Measurements from ENCODE around the gene NOL7. TPM values are rescaled to one million over a fixed set of nuclear protein-coding genes. Genes with fewer than 3 reads are reported as not detected.

NOL7 gene
- total and polyA plus RNA-seq, 2 of the 13 experiments (the other 11 are each of a cell fraction or from before 2014, with no cell fraction given) = 37.8 to 186 TPM

GRCh38 chr6:13574571-13575376 lies 40.4 kb upstream of the NOL7 start, which contains the start of gene SIRT5 (continued):
- TF ChIP-seq NFE2L2 (IDR thresholded peaks at IDR 0.05; ENCODE audit: low read length) (no peak), RFX1 (IDR thresholded peaks at IDR 0.05) (no peak), MYPOP (CRISPR knock-in tag; IDR thresholded peaks at IDR 0.05) (peak; percentile 56; the same call in 1 of the 2 replicates), ESRRA (CRISPR knock-in tag; IDR thresholded peaks at IDR 0.05; ENCODE audit: low read depth) (peak; percentile 84; the same call in 1 of the 2 replicates), ZNF280B (CRISPR knock-in tag; IDR thresholded peaks at IDR 0.05; ENCODE audit: borderline replicate concordance) (peak; percentile 73; the same call in 1 of the 2 replicates), ZBTB8A (CRISPR knock-in tag; IDR thresholded peaks at IDR 0.05; ENCODE audit: borderline replicate concordance, low read depth) (no peak), ZNF263 (CRISPR knock-in tag; IDR thresholded peaks at IDR 0.05) (no peak), ZNF577 (CRISPR knock-in tag; IDR thresholded peaks at IDR 0.05; ENCODE audit: borderline replicate concordance, low read depth) (no peak), BORCS8-MEF2B (CRISPR knock-in tag; IDR thresholded peaks at IDR 0.05) (peak; percentile 93), REPIN1 (CRISPR knock-in tag; IDR thresholded peaks at IDR 0.05; ENCODE audit: borderline replicate concordance, low read depth) (peak; percentile 90), ZNF761 (CRISPR knock-in tag; conservative IDR thresholded peaks at IDR 0.05) (no peak; the same call in 1 of the 2 replicates), RBAK (CRISPR knock-in tag; IDR thresholded peaks at IDR 0.05) (no peak; the same call in 1 of the 2 replicates), ZNF678 (CRISPR knock-in tag; IDR thresholded peaks at IDR 0.05) (peak; percentile 83; the same call in 1 of the 2 replicates), MAFK (conservative IDR thresholded peaks at IDR 0.05 in 1 of 2, IDR thresholded peaks at IDR 0.05 in 1 of 2; ENCODE audit: low read length in 2 of 2) (no peak), HMGA1 (CRISPR knock-in tag; conservative IDR thresholded peaks at IDR 0.05) (no peak), TCF7 (IDR thresholded peaks at IDR 0.05; ENCODE audit: low read depth) (no peak), THAP9 (CRISPR knock-in tag; IDR thresholded peaks at IDR 0.05; ENCODE audit: borderline replicate concordance) (peak; percentile 91), ZFP90 (CRISPR knock-in tag; IDR thresholded peaks at IDR 0.05; ENCODE audit: borderline replicate concordance) (no peak; the same call in 1 of the 2 replicates), ZNF232 (CRISPR knock-in tag; IDR thresholded peaks at IDR 0.05; ENCODE audit: borderline replicate concordance) (peak; percentile 71; the same call in 1 of the 2 replicates), YEATS4 (CRISPR knock-in tag; IDR thresholded peaks at IDR 0.05; ENCODE audit: borderline replicate concordance) (peak; percentile 89), MED13 (CRISPR knock-in tag; IDR thresholded peaks at IDR 0.05) (peak; percentile 85)
- TF ChIP-seq, protein P1, sequence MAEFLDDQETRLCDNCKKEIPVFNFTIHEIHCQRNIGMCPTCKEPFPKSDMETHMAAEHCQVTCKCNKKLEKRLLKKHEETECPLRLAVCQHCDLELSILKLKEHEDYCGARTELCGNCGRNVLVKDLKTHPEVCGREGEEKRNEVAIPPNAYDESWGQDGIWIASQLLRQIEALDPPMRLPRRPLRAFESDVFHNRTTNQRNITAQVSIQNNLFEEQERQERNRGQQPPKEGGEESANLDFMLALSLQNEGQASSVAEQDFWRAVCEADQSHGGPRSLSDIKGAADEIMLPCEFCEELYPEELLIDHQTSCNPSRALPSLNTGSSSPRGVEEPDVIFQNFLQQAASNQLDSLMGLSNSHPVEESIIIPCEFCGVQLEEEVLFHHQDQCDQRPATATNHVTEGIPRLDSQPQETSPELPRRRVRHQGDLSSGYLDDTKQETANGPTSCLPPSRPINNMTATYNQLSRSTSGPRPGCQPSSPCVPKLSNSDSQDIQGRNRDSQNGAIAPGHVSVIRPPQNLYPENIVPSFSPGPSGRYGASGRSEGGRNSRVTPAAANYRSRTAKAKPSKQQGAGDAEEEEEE (CRISPR knock-in tag; IDR thresholded peaks at IDR 0.05; ENCODE audit: borderline replicate concordance) = no peak
